Measurements from ENCODE around the gene EXTL2. TPM values are rescaled to one million over a fixed set of nuclear protein-coding genes. Genes with fewer than 3 reads are reported as not detected.

Gene EXTL2
- polyA plus RNA-seq, 1 donor (not counting 4 experiments of a cell fraction or from before 2014, with no cell fraction given): 20.2 TPM

DNA sequence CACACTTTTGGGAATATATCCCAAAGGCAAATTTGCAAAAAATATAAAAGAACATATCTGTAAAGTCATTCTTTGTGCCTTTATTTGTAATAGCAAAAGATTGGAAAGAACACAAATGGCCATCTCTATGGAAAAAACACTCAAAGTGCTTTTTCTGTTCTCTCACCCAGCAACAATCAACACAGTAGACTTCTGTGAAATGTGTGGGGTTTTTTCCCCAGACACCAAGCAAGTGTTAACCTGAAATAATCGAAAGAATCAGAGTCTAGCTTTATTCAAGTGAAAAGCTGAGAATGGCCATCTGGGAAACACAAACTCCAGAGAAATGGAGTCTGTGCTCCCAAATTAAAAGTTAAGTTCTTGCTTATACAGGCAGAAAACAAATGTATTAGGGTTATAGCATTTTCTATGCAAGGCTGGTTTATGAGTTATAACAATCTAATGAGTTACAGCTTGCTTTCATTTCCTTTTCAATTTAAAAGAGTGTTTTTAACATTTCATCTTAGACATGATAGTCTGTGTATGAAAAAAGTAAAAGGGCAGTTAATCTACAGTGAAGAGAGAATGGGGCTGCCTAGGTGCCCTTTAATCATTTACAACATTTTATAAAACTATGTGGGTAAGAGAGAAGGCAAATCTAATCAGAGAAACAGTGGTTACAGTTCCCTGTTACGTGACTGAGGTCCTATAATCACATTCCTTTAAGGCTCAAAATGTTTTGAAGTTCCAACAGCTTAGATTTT lies 47.8 kb upstream of the EXTL2 start:
- dilution Hi-C loops (cut with MboI; ENCODE audit: extremely low pct_ligation_motif_present, low sequenced_read_pairs): no loop called here
- no peaks in the 10 kb centered on the region for H3K9me3 ChIP-seq (ENCODE audit: control insufficient read depth, low read depth, low read length)
- H3K27ac ChIP-seq (ENCODE audit: control insufficient read depth, insufficient read depth, low read length): no peak overlapping the region
- no peaks in the 10 kb centered on the region for H4K20me1 ChIP-seq (ENCODE audit: control insufficient read depth, extremely low read depth, insufficient read depth, low read length)
- TF ChIP-seq CTCF (optimal IDR thresholded peaks at IDR 0.05 in 1 of 3, IDR thresholded peaks at IDR 0.05 in 1 of 3, conservative IDR thresholded peaks at IDR 0.05 in 1 of 3; ENCODE audit: extremely low read depth in 1 of 3, insufficient read depth in 2 of 3, low read length in 3 of 3) (no peak), EZH2 (IDR thresholded peaks at IDR 0.05; ENCODE audit: low read length) (no peak)
- no peaks in the 10 kb centered on the region for H3K27me3 ChIP-seq (ENCODE audit: control insufficient read depth, extremely low read depth, insufficient read depth, low read length)
- no peak for FAIRE-seq
- H3K79me2 ChIP-seq (ENCODE audit: control insufficient read depth, insufficient read depth, low read length): peaks cover 2% of the 10 kb centered on the region
- H3K4me2 ChIP-seq (ENCODE audit: control insufficient read depth, extremely low read depth, insufficient read depth, low read depth, low read length): no peak overlapping the region
- H3K9me1 ChIP-seq (ENCODE audit: control insufficient read depth, extremely low read depth, insufficient read depth, low read length): no peaks in the 10 kb centered on the region
- H3K4me3 ChIP-seq (ENCODE audit: control insufficient read depth in 2 of 3, extremely low read depth in 1 of 3, insufficient read depth in 2 of 3, low read depth in 1 of 3, low read length in 3 of 3): no peak overlapping the region
- H3K9ac ChIP-seq (ENCODE audit: control insufficient read depth, extremely low read depth, insufficient read depth, low read length): no peak overlapping the region
- peaks cover 0 to 3% of the 10 kb centered on the region in 2 experiments for H3K36me3 ChIP-seq (ENCODE audit: control insufficient read depth in 2 of 2, extremely low read depth in 1 of 2, insufficient read depth in 2 of 2, low read length in 2 of 2)
- DNase-seq (ENCODE audit: low read depth, low spot score): no peak
- H3K4me1 ChIP-seq (ENCODE audit: control insufficient read depth, extremely low read depth, insufficient read depth, low read length): no peaks in the 10 kb centered on the region
- no peak overlapping the region for H2AFZ ChIP-seq (ENCODE audit: control insufficient read depth, low read length)

GRCh38 chr1:100941580-100942216 lies 47.1 kb upstream of the EXTL2 start:
- FAIRE-seq (no peak), DNase-seq (ENCODE audit: low read depth, low spot score) (no peak)
- dilution Hi-C loops (cut with MboI; ENCODE audit: extremely low pct_ligation_motif_present, low sequenced_read_pairs): no loop called here
- H4K20me1 ChIP-seq (ENCODE audit: control insufficient read depth, extremely low read depth, insufficient read depth, low read length): no peaks in the 10 kb centered on the region
- no peak overlapping the region for H3K4me2 ChIP-seq (ENCODE audit: control insufficient read depth, extremely low read depth, insufficient read depth, low read depth, low read length)
- peaks cover 0 to 3% of the 10 kb centered on the region in 2 experiments for H3K36me3 ChIP-seq (ENCODE audit: control insufficient read depth in 2 of 2, extremely low read depth in 1 of 2, insufficient read depth in 2 of 2, low read length in 2 of 2)
- H3K9me3 ChIP-seq (ENCODE audit: control insufficient read depth, low read depth, low read length): no peaks in the 10 kb centered on the region
- no peak overlapping the region for H3K9ac ChIP-seq (ENCODE audit: control insufficient read depth, extremely low read depth, insufficient read depth, low read length)
- H3K4me3 ChIP-seq (ENCODE audit: control insufficient read depth in 2 of 3, extremely low read depth in 1 of 3, insufficient read depth in 2 of 3, low read depth in 1 of 3, low read length in 3 of 3): no peak overlapping the region
- no peaks in the 10 kb centered on the region for H3K27me3 ChIP-seq (ENCODE audit: control insufficient read depth, extremely low read depth, insufficient read depth, low read length)
- H3K27ac ChIP-seq (ENCODE audit: control insufficient read depth, insufficient read depth, low read length): no peak overlapping the region
- no peaks in the 10 kb centered on the region for H3K79me2 ChIP-seq (ENCODE audit: control insufficient read depth, insufficient read depth, low read length)
- H3K4me1 ChIP-seq (ENCODE audit: control insufficient read depth, extremely low read depth, insufficient read depth, low read length): no peaks in the 10 kb centered on the region
- no peaks in the 10 kb centered on the region for H3K9me1 ChIP-seq (ENCODE audit: control insufficient read depth, extremely low read depth, insufficient read depth, low read length)
- H2AFZ ChIP-seq (ENCODE audit: control insufficient read depth, low read length): no peak overlapping the region
- TF ChIP-seq EZH2 (IDR thresholded peaks at IDR 0.05; ENCODE audit: low read length) (no peak), CTCF (optimal IDR thresholded peaks at IDR 0.05 in 1 of 3, IDR thresholded peaks at IDR 0.05 in 1 of 3, conservative IDR thresholded peaks at IDR 0.05 in 1 of 3; ENCODE audit: extremely low read depth in 1 of 3, insufficient read depth in 2 of 3, low read length in 3 of 3) (no peak)
